H9 (cell line): ENCODE measurements around the gene CEP164. TPM values are rescaled to one million over a fixed set of nuclear protein-coding genes. Genes with fewer than 3 reads are reported as not detected.

Source experiments
- DNase-seq: peaks from one replicate; pipeline ENCODE4 v3.0.0-alpha.2; 2017
- H2AFZ ChIP-seq: one replicate; pipeline ENCODE4 v1.6.1; 2013; ENCODE audit warnings: mild to moderate bottlenecking, low read length, control low read depth, moderate library complexity
- H2AK5ac ChIP-seq: 2 replicates; pipeline ENCODE4 v1.6.1; 2013; ENCODE audit warnings: low read length, control low read depth, mixed read lengths; ENCODE audit not compliant: insufficient read length
- H2BK120ac ChIP-seq: one replicate; pipeline ENCODE4 v1.6.1; 2013; ENCODE audit warnings: low read depth, mild to moderate bottlenecking, low read length, control low read depth, inconsistent platforms; ENCODE audit not compliant: poor library complexity, severe bottlenecking
- H2BK12ac ChIP-seq: 2 replicates; pipeline ENCODE4 v1.6.1; 2013; ENCODE audit warnings: low read length, control low read depth, mixed read lengths, low read depth; ENCODE audit not compliant: insufficient read length
- H2BK15ac ChIP-seq: 2 replicates; pipeline ENCODE4 v1.6.1; 2013; ENCODE audit warnings: low read depth, low read length, control low read depth
- H2BK20ac ChIP-seq: one replicate; pipeline ENCODE4 v1.6.1; 2013; ENCODE audit warnings: low read depth, mild to moderate bottlenecking, low read length, control low read depth, inconsistent platforms; ENCODE audit not compliant: poor library complexity, severe bottlenecking
- H2BK5ac ChIP-seq: 2 replicates; pipeline ENCODE4 v1.6.1; 2013; ENCODE audit warnings: low read length, control low read depth, mixed read lengths; ENCODE audit not compliant: insufficient read length
- H3K14ac ChIP-seq: 2 replicates; pipeline ENCODE4 v1.6.1; 2013; ENCODE audit warnings: low read length, control low read depth; ENCODE audit not compliant: insufficient read depth
- H3K18ac ChIP-seq: 2 replicates; pipeline ENCODE4 v1.6.1; 2013; ENCODE audit warnings: low read depth, mild to moderate bottlenecking, mixed read lengths, low read length, control low read depth; ENCODE audit not compliant: insufficient read length
- H3K23ac ChIP-seq: 2 replicates; pipeline ENCODE4 v1.6.1; 2013; ENCODE audit warnings: low read length, control low read depth, mixed read lengths, low read depth; ENCODE audit not compliant: insufficient read length
- H3K23me2 ChIP-seq: 2 replicates; pipeline ENCODE4 v1.6.1; 2013; ENCODE audit warnings: low read depth, mild to moderate bottlenecking, mixed read lengths, low read length, control low read depth; ENCODE audit not compliant: insufficient read length, poor library complexity, severe bottlenecking
- H3K27ac ChIP-seq: 2 replicates; pipeline ENCODE4 v1.5.1; 2013; ENCODE audit warnings: low read length, control low read depth, mixed read lengths, low read depth; ENCODE audit not compliant: insufficient read length
- H3K27me3 ChIP-seq: 2 replicates; pipeline ENCODE4 v1.6.1; 2013; ENCODE audit warnings: low read length, control low read depth, inconsistent platforms; ENCODE audit not compliant: insufficient read depth
- H3K4ac ChIP-seq: 2 replicates; pipeline ENCODE4 v1.6.1; 2013; ENCODE audit warnings: low read depth, mild to moderate bottlenecking, control low read depth, inconsistent platforms, low read length, moderate library complexity
- H3K4me1 ChIP-seq: 2 replicates; pipeline ENCODE4 v1.6.1; 2013; ENCODE audit warnings: low read length, control low read depth, inconsistent platforms; ENCODE audit not compliant: insufficient read depth
- H3K4me2 ChIP-seq: 2 replicates; pipeline ENCODE4 v1.6.1; 2013; ENCODE audit warnings: low read length, control low read depth, mixed read lengths; ENCODE audit not compliant: insufficient read length, insufficient read depth
- H3K56ac ChIP-seq: 2 replicates; pipeline ENCODE4 v1.6.1; 2013; ENCODE audit warnings: low read depth, mild to moderate bottlenecking, mixed read lengths, low read length, control low read depth; ENCODE audit not compliant: insufficient read length
- H3K79me1 ChIP-seq: 2 replicates; pipeline ENCODE4 v1.6.1; 2013; ENCODE audit warnings: low read depth, mild to moderate bottlenecking, moderate library complexity, low read length, control low read depth, inconsistent platforms; ENCODE audit not compliant: insufficient read depth, poor library complexity, severe bottlenecking
- H3K79me2 ChIP-seq: 2 replicates; pipeline ENCODE4 v1.6.1; 2013; ENCODE audit warnings: low read length, control low read depth, inconsistent platforms; ENCODE audit not compliant: insufficient read depth
- H3K9ac ChIP-seq: 2 replicates; pipeline ENCODE4 v1.6.1; 2013; ENCODE audit warnings: low read length, control low read depth, mixed read lengths; ENCODE audit not compliant: insufficient read length; ENCODE audit errors: extremely low read depth
- H3K9me3 ChIP-seq: one replicate; pipeline ENCODE4 v1.6.1; 2013; ENCODE audit warnings: low read depth, low read length, inconsistent platforms; ENCODE audit not compliant: control insufficient read depth
- H3T11ph ChIP-seq: one replicate; pipeline ENCODE4 v1.6.1; 2013; ENCODE audit warnings: mild to moderate bottlenecking, low read length, control low read depth, inconsistent platforms
- H4K20me1 ChIP-seq: one replicate; pipeline ENCODE4 v1.6.1; 2013; ENCODE audit not compliant: control insufficient read depth, insufficient read length, insufficient read depth
- H4K5ac ChIP-seq: 2 replicates; pipeline ENCODE4 v1.6.1; 2013; ENCODE audit warnings: low read depth, mild to moderate bottlenecking, mixed read lengths, low read length, control low read depth; ENCODE audit not compliant: insufficient read length
- H4K8ac ChIP-seq: replicated peaks from 2 replicates; pipeline ENCODE4 v1.6.1; 2013; ENCODE audit warnings: low read length, control low read depth, mixed read lengths, low read depth; ENCODE audit not compliant: insufficient read length
- H4K91ac ChIP-seq: 2 replicates; pipeline ENCODE4 v1.6.1; 2013; ENCODE audit warnings: low read depth, mild to moderate bottlenecking, moderate library complexity, mixed read lengths, low read length, control low read depth; ENCODE audit not compliant: insufficient read length
- H3K27ac Mint-ChIP-seq, 3 experiments: 2 replicates in 2 of 3; 3 replicates in 1 of 3; pipeline ENCODE4 v1.8.0; 2020 to 2021; ENCODE audit warnings: mixed read lengths in 3 of 3, mild to moderate bottlenecking in 1 of 3, moderate library complexity in 1 of 3
- H3K27me3 Mint-ChIP-seq: 2 replicates; pipeline ENCODE4 v1.8.0; 2021; ENCODE audit warnings: low read depth, mild to moderate bottlenecking, moderate library complexity, mixed read lengths
- H3K36me3 Mint-ChIP-seq, 3 experiments: 2 replicates in 2 of 3; 3 replicates in 1 of 3; pipeline ENCODE4 v1.8.0; 2020 to 2021; ENCODE audit warnings: low read depth in 3 of 3, mixed read lengths in 3 of 3; ENCODE audit not compliant: insufficient read depth in 1 of 3
- H3K4me1 Mint-ChIP-seq, 2 experiments: 2 replicates each; pipeline ENCODE4 v1.8.0; 2020; ENCODE audit warnings: mixed read lengths in 2 of 2
- H3K4me3 Mint-ChIP-seq, 2 experiments: 2 replicates in 1 of 2; 3 replicates in 1 of 2; pipeline ENCODE4 v1.8.0; 2020 to 2021; ENCODE audit warnings: mild to moderate bottlenecking in 2 of 2, mixed read lengths in 2 of 2, moderate library complexity in 1 of 2
- H3K9me3 Mint-ChIP-seq, 2 experiments: 2 replicates in 1 of 2; 3 replicates in 1 of 2; pipeline ENCODE4 v1.8.0; 2020; ENCODE audit warnings: mild to moderate bottlenecking in 2 of 2, mixed read lengths in 2 of 2, moderate library complexity in 1 of 2
- CTCF ChIP-seq: fragments of 200-600 bp; sonication (generic); conservative IDR thresholded peaks from 3 replicates; pipeline ENCODE4 v1.8.0; 2021; ENCODE audit warnings: antibody characterized with exemption, mild to moderate bottlenecking
- WGBS: extraction: QIAGEN DNeasy Blood & Tissue Kit; methylation state at CpG from one replicate; pipeline ENCODE4 v1.1.7; 2013; ENCODE audit warnings: missing lambda C conversion rate, low lambda C conversion rate, mixed read lengths; ENCODE audit not compliant: insufficient read length; ENCODE audit errors: extremely low coverage; 5-methylcytosine and 5-hydroxymethylcytosine counted together
- total RNA-seq: library from RNA; stranded (reverse); gene quantifications from 2 replicates; pipeline ENCODE4 v1.2.1, GENCODE V29; 2021

Gene CEP164
- total RNA-seq, 1 experiment from 2014 or later, result 24.9 TPM

- Histone ChIP-seq H4K8ac (no peak overlapping the region), H3K56ac (no peak overlapping the region), H2BK15ac (no peak overlapping the region), H4K5ac (no peak overlapping the region), H2BK12ac (no peak overlapping the region), H2BK5ac (no peak overlapping the region), H3T11ph (no peak overlapping the region), H2BK20ac (no peak overlapping the region), H3K9ac (no peak overlapping the region), H3K79me1 (no peaks in the 10 kb centered on the region), H2AFZ (no peak overlapping the region), H2AK5ac (no peak overlapping the region), H3K14ac (no peak overlapping the region; the same call in 1 of the 2 replicates), H4K91ac (no peak overlapping the region), H3K9me3 (no peaks in the 10 kb centered on the region), H4K20me1 (no peaks in the 10 kb centered on the region), H3K4ac (no peak overlapping the region), H3K79me2 (no peaks in the 10 kb centered on the region), H3K27ac (no peak overlapping the region), H3K4me1 (no peaks in the 10 kb centered on the region), H2BK120ac (no peak overlapping the region), H3K18ac (no peak overlapping the region), H3K27me3 (no peaks in the 10 kb centered on the region), H3K4me2 (no peak overlapping the region), H3K23ac (no peak overlapping the region), H3K23me2 (no peaks in the 10 kb centered on the region)
- H3K27me3 Mint-ChIP-seq, result peaks cover 30% of the 10 kb centered on the region
- no peak for DNase-seq
- 100% methylated on average over 2 of the region's 32 CpGs for WGBS
- TF ChIP-seq CTCF, result no peak
- H3K4me3 Mint-ChIP-seq, result no peak overlapping the region; a peak in 1 of 5 replicates
- no peaks in the 10 kb centered on the region for H3K9me3 Mint-ChIP-seq
- H3K27ac Mint-ChIP-seq, result no peak overlapping the region; a peak in 1 of 7 replicates
- H3K36me3 Mint-ChIP-seq, result no peaks in the 10 kb centered on the region
- H3K4me1 Mint-ChIP-seq, result peaks cover 27 to 48% of the 10 kb centered on the region in 2 experiments
Observed at GRCh38 chr11:117428186-117428855, 100.7 kb downstream of the CEP164 start.
